ENCODE results near the gene LSM14A.

GRCh38 chr19:34173193-34173956 lies 1.1 kb downstream of the LSM14A start:
- TF ChIP-seq CTCF (conservative IDR thresholded peaks at IDR 0.05; ENCODE audit: low read depth, low read length) (no peak), EZH2phosphoT487 (IDR thresholded peaks at IDR 0.05; ENCODE audit: borderline replicate concordance, low read length) (no peak)

All from PC-3 (cell line).